ENCODE measurements around the gene GAL3ST2.

The GAL3ST2 gene

DNA sequence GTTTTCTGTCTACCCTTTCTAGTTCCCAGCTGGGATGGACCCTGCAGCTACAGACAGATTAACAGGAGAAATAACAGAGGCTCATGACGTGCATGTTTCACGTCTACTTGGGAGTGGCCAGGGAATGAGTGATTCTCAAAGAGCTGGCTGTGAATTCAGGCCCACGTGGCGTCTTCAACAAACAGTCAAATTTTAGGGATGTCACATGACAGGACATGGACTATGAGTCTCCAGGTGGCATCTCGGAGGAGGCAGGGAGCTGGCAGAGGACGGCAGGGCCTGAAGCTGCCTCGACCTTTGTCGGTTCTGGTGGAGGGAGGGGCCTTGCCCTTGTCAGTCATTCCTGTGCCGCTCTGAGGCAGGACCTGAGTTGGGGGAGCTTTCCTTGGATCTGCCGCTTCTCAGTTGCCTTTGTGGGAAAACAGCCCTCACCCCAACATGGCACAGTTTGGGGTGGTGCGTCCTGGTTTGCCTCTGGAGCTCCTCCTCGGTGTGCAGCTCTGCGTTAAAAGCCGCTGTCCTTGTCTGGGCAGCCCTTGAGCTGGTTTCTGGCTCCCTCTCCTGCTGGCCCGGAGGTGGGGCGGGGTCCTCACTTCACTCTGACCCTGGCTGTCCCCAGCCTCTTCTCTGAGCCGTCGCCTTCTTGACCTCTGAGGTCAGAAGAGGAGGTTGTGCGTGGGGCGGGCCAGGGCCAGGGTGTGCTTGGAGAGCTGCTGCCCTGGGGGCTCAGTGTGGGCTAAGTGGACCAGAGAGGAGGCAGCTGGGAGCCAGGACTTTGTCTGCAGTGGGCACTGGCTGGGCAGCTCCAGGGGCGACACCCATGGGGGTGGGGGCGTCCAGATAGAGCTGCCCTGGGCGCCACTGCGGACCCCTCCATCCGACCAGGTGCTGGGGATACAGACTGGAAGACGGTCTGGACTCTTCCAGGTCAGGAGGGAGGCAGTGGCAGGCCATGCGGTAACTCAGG is 12.1 kb upstream of the GAL3ST2 start:
- Histone ChIP-seq H3K4me3 (no peak overlapping the region), H3K27ac (peak overlapping the region in 2 of 21 experiments; percentile 24 to 73)

DNA sequence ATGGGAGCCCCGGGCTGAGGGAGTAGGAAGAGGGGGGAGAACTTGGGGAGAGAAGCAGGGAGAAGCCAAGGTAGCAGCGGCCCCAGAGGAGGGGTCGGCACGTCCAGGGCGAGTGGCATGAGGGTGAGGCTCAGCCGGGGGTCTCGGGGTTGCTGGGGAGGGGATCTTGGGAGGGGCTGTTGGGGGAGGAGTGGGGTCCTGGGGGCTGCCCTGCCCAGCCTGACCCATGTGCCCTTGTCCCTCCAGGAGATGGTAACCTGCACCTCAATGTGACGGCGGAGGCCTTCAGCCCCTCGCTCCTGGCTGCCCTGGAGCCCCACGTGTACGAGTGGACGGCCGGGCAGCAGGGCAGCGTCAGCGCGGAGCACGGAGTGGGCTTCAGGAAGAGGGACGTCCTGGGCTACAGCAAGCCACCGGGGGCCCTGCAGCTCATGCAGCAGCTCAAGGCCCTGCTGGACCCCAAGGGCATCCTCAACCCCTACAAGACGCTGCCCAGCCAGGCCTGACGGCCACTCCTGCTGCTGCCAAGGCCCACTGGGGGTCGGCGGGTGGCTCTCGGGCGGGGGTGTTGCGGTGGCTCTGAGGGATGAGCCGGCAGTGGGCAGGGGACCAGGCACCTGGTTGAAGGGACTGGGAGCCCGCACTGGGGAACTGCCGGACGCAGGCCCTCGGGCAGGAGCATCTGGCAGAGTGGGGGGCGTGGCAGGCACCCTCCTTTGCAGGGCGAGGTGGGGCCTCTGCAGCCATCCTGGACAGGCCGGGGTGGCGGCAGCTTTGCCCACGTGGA is 9.0 kb upstream of the GAL3ST2 start:
- no peak overlapping the region for H3K27ac ChIP-seq
- no peak overlapping the region for H3K4me3 ChIP-seq

DNA sequence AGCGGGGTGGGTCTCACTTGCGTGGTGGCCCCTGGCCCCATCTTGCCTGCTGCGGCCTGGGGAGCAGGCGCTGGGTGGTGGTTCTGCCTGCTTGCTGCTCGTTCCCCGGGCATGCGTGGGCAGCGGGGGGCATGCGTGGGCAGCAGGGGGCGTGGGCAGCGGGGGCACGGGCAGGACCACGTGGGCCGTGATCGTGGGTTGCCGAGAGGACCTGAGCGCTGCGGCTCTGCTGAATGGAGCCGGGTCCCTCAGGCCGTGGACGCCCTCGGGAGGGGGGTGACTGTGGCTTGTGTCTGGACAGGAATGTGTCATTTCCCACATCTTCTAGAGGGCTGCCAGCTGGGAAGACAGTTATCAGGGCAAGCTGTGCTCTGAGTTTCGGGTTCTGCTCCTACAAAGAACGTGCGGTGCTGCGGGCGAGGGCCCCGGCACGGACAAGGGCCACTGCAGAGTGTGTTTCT is 8.3 kb upstream of the GAL3ST2 start:
- Histone ChIP-seq H3K4me3 (no peak overlapping the region), H3K27ac (no peak overlapping the region)

DNA sequence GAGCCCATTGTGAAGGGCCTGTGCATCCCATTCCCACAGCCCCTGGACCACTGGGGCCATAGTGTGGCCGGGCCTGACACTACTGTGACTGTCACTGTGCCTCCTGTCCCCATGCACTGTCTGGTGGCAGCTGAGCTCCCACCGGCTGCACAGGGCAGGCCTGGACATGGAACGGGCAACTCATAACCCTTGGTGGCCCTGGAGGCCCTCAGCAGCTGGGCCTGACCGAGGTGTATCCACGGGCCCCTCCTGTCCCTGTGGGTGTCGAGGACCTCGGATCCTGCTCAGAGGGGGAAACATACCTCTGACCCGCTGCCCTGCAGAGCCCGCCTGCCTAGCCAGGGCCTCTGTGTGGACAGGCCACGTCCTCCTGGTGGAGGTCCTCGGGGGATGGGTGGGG is 7.8 kb upstream of the GAL3ST2 start:
- no peak overlapping the region for H3K27ac ChIP-seq
- no peak overlapping the region for H3K4me3 ChIP-seq

DNA sequence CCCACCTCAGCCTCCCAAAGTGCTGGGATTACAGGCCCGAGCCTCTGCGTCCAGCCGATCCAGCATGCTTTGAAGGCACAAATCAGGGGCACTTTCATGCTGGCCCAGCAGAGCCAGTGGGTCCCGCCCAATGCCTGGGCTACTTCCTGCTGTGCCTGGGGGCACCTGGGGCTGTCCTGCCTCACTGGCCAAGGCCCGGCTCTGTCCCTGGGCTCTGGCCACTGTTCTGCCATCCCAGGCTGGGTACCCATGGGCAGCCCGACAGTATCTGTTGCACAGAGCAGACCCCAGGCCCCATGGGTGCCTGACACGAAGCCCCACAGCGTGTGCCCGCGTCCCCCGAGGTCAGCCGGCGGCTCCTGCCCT is 6.8 kb upstream of the GAL3ST2 start:
- Histone ChIP-seq H3K27ac (no peak overlapping the region), H3K4me3 (no peak overlapping the region)

DNA sequence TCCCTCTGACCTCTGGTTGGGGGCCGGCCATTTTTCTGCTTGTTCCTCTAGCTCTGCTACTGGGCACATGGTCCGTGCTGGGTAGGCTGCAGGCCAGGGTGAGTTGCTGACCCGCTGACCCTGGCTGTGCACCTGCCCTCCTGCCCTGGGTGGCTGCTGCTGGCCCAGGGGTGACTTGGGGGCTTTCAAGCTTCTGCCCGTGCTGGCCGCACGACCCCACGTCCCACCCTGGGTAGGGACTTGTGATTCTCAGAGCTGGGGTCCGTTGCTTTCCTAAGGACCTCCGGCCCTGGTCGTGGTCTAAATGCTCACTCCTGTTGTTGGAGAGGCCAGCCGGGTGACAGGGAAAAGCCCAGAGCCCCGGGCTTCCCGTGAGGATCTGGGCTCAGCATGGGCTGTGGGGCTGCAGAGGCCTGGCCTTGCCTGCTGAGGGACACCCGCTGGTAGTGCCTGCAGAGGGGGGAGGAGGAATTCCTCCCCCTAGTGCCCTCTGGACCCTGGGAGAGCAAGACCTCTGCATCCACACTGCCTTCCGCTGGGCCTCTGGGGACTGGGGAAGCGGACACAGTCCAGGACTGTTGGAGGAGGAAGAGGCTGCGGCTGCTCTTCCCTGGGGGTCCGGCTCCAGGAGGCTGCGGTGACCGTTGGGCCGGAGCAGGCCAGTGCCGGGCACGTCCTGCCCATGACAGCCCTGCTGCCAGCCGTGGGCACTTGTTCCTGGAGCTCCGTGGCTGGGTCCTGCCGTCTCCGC is 6.3 kb upstream of the GAL3ST2 start:
- Histone ChIP-seq H3K27ac (no peak overlapping the region), H3K4me3 (no peak overlapping the region)

DNA sequence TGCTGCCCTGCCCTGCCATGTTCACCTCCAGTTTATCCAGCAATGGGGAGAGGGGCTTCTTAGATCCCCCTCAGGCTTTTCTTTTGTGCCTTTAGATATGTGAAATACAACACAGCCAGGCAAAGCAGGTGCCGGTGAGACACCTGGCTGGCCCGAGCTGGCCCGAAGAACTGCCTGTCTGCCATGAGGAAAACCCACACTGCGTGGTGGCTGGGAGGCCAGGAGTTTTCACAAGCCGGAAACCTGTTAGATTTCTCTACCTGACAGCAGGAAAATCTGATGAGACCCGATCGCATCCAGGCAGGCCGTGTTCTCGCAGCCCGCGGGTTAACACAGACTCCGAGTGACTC is 5.7 kb upstream of the GAL3ST2 start:
- Histone ChIP-seq H3K27ac (no peak overlapping the region), H3K4me3 (no peak overlapping the region)

DNA sequence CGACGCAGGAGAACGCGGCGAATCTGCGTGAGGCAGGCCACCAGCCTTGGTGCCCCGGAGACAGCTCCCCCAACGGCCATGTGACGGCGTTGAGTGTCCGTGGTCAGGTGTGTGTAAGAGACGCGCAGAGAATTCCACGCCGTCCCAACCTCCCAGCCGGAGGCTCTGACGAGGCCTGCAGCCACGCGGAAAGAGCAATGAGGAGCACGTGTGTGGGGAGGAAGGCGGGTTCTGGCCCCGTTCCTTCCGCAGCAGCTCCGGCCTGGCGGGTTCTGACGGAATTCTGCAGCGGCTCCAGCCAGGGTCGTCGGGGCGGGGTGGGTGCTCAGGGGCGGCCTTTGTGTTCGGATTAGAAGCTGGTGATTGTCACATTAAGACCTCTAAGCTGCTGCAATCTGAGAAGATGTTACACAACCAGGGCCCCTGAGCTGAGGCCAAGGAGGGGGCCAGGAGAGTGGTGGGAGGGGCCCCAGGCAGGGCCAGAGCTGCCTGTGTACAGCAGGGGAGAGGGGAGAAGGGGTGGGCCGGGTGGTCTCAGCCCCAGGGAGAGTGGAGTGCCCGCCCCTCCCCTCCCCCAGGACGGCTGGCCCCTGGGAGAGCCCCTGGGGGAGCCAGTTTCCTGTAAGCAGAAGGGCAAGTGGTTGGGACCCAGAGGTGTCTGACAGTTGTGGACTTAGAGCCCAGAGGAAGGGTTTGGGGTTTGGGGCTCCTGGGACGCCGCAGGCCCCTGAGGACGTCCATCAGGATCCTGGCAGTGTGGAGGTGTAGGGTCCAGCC is 5.1 kb upstream of the GAL3ST2 start:
- Histone ChIP-seq H3K4me3 (no peak overlapping the region), H3K27ac (peak overlapping the region in 3 of 21 experiments; percentile 20 to 58 (median 29))

DNA sequence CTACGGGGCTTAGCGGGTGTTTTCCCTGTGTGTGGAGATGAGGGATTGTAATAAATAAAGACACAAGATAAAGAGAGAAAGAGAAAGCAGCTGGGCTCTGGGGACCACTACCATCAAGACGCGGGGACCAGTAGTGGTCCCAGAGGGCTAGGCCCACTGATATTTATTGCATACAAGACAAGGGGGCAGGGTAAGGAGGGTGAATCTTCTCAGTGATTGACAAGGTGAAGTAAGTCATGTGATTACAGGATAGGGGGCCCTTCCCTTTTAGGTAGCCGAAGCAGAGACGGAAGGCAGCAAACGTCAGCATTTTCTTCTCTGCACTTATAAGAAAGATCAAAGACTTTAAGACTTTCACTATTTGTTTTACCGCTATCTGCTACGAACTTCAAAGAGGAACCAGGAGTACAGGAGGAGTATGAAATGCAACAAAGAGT is 4.5 kb upstream of the GAL3ST2 start:
- Histone ChIP-seq H3K27ac (peak overlapping the region in 2 of 21 experiments; percentile 20 to 58), H3K4me3 (no peak overlapping the region)

DNA sequence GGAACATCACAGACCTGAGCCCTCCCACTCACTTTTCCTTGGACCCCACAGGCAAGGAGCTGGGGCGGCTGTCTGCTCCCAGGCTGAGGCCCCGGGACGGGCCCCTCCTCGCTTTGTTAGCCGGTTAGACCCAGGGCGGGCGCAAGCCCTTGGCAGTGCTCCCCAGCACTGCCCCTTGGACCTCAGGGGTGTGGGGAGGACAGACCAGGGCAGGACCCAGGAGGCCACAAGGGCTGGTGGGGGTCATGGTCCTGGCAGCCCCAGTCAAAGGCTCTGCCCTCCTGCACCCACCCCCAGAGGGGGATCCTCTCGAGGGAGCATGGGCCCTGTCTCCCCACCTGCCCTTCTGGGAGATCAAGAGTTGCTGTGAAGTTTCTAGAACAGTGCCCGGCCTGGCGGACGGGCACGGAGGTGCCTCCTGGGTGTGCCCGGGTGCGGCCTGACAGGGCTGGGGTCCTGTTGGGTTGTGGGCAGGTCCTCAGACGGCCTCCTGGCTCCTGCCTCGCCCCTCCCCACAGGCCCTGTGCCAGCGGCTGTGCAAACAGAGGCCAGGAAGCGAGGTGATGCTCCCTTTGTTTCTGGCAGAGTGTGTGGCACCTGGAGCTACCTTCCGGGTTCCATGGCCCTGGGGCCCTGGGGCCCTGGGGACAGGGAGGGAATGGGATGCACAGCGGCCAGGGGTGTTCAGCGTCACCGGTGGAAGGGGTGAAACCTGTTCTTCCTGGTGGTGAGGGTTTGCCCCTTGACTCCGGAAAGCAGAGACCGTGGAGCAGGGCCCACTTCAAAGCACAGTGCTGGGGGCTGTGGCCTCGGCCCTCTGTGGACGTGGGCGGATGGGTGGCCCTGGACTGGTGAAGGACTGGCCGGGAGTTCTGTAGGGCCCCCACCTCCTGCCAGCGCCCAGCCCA is 2.9 kb upstream of the GAL3ST2 start:
- no peak overlapping the region for H3K27ac ChIP-seq
- H3K4me3 ChIP-seq, result no peak overlapping the region

DNA sequence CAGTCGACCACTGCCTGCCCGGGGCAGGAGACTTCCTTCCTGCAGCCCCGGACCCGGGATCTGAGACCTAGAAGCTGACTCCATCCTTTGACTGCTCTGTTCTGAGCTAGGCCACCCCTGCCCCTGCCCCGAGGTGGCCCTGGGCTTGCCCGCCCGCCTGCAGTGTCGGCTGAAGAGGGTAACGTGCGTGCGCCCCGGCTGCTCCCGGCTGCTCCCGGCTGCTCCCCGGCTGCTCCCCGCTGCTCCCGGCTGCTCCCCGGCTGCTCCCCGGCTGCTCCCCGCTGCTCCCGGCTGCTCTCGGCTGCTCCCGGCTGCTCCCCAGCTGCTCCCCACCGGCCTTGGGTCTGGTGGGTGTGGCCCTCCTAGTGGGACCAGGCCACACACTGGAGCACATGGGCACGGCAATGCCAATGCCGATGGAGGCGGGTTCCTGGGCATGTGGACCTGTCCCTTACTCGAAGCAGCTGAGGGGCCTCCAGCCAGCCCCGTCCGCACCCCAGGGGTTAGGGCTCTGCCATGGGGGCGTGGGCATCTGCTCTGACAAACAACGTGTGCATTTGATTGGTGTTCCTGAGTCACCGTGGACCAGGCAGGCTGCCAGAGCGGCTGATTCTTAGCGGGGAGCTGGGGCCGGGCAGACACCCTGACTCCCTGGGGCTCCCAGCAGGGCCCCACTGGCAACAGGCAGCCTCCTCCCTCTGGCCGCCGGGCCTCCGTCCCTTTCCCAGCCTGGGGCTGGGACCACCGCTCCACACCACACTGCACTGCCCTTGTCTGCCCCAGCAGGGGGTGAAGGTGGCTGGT is 2.0 kb upstream of the GAL3ST2 start:
- no peak overlapping the region for H3K4me3 ChIP-seq

DNA sequence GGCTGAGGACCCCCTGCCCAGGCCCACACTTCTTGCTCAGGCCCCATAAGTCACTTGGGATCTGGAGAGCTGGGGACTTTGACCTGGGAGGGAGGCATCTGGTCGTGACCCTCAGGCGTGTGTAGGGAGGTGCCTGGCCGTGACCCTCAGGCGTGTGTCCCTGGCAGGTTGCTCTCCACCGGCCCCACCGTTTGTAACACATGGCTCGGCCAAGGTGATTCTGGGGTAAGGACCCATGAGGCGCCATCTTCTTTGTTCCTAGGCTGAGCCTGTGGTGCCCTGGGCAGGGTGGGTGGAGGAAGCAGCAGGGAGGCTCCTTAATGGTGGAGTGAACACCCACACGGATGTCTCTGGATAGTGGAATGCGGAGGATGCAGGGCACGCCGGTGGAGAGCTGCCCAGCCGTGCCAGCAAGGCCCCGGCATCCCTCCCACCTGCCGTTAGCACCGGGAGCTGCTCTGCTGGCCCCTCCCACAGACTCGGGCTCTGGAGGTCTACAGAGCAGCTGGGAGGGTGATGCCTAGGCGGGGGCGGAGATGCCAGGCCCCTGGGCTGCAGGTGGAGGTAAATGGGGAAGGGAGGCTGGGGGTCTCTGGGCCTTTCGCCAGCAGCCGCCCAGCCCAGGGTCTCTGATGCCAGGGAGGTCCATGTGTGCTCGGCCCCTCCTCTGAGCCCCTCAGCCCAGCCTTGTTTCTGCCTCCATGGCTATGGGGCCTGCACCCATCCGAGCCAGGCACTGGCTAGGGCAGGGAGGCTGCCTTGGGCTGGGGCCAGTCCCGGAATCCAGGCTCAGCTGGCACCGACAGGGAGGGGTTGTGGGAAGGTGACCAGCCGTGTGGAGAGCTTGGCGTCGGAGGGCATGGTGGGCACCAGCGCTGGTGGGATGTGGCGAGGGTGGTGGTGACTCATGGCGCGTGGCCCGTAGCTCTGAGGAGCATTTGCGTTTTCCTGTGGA is 1.1 kb upstream of the GAL3ST2 start:
- no peak overlapping the region for H3K4me3 ChIP-seq
- H3K27ac ChIP-seq, result no peak overlapping the region

More for the DNA sequence above, 2.0 kb upstream of the GAL3ST2 start:
- H3K27ac ChIP-seq, result no peak overlapping the region

DNA sequence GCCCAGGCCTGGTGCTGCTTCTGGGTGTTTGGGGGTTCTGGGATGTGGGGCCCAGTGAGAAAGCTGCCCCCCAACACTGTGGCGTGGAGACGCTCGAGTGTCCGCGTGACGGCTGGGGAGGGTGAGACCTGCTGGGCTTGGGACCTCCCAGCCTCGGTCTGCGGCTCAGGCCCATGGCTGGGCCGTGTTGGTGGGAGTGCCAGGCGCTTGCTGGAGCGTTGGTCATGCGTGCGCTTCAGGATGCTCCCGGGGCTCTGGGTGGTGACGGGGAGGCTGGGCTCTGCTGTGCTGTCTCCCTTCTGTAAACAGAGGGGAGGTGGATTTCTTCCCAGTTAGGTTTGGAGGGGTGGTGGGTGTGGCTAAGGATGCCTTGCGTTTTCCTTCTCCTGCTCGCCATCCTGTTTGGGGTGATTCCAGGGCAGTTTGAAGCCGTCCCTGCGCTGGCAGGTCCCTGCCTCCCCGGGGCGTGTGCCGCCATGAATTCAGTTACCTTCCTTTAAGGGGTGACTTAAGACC is 606 bp downstream of the GAL3ST2 start:
- Histone ChIP-seq H3K27ac (no peak overlapping the region), H3K4me3 (no peak overlapping the region)

DNA sequence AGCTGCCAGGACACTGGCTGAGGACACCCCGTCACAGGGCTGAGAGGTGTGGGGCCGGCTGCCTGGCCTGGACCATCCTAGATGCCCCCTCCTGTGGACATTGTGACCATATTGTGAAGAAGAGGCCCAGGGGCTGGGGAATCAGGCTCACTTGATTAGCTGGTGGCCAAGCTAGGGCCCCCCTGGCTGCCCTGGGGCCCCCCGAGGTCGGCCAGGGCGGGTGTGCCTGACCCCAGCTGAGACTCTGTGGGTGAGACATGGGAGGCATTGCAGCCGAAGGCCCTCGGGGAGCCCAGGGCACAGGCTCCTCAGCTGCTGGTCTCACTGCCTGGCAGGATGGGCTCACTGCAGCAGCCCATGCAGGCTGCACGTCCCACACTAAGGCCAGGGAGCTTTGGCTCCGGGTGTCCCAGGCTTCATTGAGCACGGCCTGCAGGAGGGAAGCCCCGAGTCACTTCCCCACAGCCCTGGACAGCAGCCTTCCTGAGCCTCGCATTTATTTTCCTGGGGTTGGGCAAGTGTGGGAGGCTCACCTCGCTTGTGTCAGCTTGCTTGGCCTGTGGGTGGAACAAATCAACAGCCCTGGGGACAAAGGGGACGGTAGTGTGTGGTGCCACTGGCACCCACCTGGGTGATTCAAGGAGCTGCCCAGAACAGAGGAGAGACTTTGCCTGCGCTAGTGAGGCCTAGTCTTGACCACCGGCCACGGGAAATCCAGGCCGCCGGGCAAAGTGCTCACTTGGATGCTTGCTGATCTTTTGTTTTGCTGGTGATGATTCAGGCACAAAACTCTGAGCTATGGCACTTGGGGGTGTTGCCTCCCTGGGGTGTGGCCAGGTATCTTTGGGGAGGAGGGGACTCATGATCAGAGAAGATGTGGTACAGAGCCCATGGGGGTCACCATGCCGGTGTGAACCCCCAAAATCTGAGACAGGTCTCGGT is 1.3 kb downstream of the GAL3ST2 start:
- no peak overlapping the region for H3K4me3 ChIP-seq

DNA sequence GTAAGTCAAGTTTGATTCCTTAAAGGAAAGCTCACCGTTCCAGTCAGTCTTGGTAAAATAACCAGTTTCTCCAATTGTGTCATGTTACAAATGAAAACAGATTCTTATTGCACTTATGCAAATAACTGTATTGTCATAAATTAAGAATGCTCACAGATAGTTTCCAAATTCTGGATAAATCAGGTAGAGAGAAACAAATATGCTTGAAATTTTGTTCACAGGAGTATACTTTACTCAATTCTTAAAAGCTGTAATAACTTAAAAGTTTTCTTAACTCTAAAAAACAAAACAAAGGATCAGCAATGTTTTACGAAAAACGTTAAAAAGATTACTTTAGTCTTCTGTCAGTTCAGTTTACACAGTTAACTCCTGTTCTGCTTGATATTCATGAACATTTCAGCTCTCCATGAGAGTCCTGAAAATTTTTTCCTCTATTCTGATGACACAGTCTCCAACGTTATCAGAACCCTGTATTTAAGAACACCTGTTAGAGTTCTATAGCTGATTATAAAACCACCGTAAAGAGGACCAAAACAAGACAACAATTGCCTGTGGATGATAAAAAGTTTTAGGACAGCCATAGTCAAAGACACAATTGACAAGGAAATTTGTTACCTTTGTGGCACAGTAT is 4.4 kb downstream of the GAL3ST2 start:
- Histone ChIP-seq H3K4me3 (no peak overlapping the region), H3K27ac (no peak overlapping the region)

More for the DNA sequence above, 1.3 kb downstream of the GAL3ST2 start:
- H3K27ac ChIP-seq, result peak overlapping the region in 1 of 21 experiments; percentile 30
